Activated T-cell treated with anti-CD3 and anti-CD28 coated beads, Interleukin-2, amount 50 U/mL, for 4 hours (primary cell): Measurements from ENCODE around the gene ACTN4. TPM values are rescaled to one million over a fixed set of nuclear protein-coding genes. Genes with fewer than 3 reads are reported as not detected.
A peak's percentile ranks its signal among the peaks of the same experiment; 100 is the strongest.

ENCODE experiments used
- ATAC-seq, 2 donors: fragments of 200-7000 bp; cut with Tn5 transposase; one replicate each; pipeline ENCODE4 v1.10.0; 2021
- DNase-seq: peaks from one replicate; pipeline ENCODE4 v3.0.0-alpha.2; 2020
- H3K27me3 Mint-ChIP-seq: one replicate; pipeline ENCODE4 v1.8.0; 2021; ENCODE audit warnings: low read depth, mixed read lengths
- H3K36me3 Mint-ChIP-seq: one replicate; pipeline ENCODE4 v1.8.0; 2022; ENCODE audit warnings: mixed read lengths; ENCODE audit not compliant: insufficient read depth
- H3K4me1 Mint-ChIP-seq: one replicate; pipeline ENCODE4 v1.8.0; 2021; ENCODE audit warnings: low read depth, mixed read lengths
- H3K4me3 Mint-ChIP-seq: one replicate; pipeline ENCODE4 v1.8.0; 2021; ENCODE audit warnings: mild to moderate bottlenecking, moderate library complexity, mixed read lengths
- H3K9me3 Mint-ChIP-seq: one replicate; pipeline ENCODE4 v1.8.0; 2021; ENCODE audit warnings: mixed read lengths
- total RNA-seq, 3 donors: library from RNA; stranded (reverse); gene quantifications; one replicate each; pipeline ENCODE4 v1.2.1, GENCODE V29; 2021

The ACTN4 gene
- total RNA-seq, 3 donors from 2014 or later: 215 to 233 (median 230) TPM

- no peak for DNase-seq
- no peak for ATAC-seq
- Mint-ChIP-seq H3K9me3 (no peaks in the 10 kb centered on the region), H3K4me1 (peaks cover 66% of the 10 kb centered on the region), H3K36me3 (peaks cover 10% of the 10 kb centered on the region), H3K4me3 (no peak overlapping the region), H3K27me3 (no peaks in the 10 kb centered on the region)
Measured at GRCh38 chr19:38697197-38697596, 49.7 kb downstream of the ACTN4 start.

DNA sequence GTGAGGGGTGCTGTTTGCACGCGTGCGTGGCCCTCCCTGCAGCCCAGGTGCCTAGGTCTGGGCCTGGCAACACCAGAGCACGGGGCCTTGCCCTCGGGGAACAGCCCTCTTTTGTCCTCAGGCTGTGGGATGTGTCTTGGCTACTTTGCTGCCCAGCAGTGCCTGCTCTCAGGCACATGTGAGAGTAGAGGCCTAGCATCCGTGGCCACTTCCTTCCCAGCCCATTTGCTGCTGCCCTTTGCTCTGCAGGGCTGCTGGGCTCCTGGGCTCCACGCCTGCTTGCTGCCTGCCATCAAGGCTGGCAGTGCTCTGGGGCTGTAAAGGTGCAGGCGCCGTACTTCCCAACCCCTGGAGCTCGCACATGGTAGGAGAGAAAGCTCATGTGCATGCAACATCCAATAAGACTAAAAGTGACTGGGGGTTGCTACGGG lies 50.2 kb downstream of the ACTN4 start:
- Mint-ChIP-seq H3K4me3 (no peak overlapping the region), H3K4me1 (peaks cover 62% of the 10 kb centered on the region), H3K9me3 (no peaks in the 10 kb centered on the region), H3K36me3 (peaks cover 8% of the 10 kb centered on the region), H3K27me3 (no peaks in the 10 kb centered on the region)
- ATAC-seq (no peak), DNase-seq (no peak)

- no peak for DNase-seq
- Mint-ChIP-seq H3K27me3 (no peaks in the 10 kb centered on the region), H3K36me3 (peaks cover 8% of the 10 kb centered on the region), H3K4me1 (peaks cover 55% of the 10 kb centered on the region), H3K4me3 (no peak overlapping the region), H3K9me3 (no peaks in the 10 kb centered on the region)
- no peak for ATAC-seq
Measured at GRCh38 chr19:38698225-38699026, 51.0 kb downstream of the ACTN4 start.

GRCh38 chr19:38699027-38699346 lies 51.5 kb downstream of the ACTN4 start:
- DNase-seq: no peak
- Mint-ChIP-seq H3K36me3 (peaks cover 10% of the 10 kb centered on the region), H3K4me1 (peaks cover 50% of the 10 kb centered on the region), H3K4me3 (no peak overlapping the region), H3K9me3 (no peaks in the 10 kb centered on the region), H3K27me3 (no peaks in the 10 kb centered on the region)
- peak; percentile 18 to 32 for ATAC-seq

GRCh38 chr19:38699647-38700349 lies 52.3 kb downstream of the ACTN4 start:
- no peak overlapping the region for H3K4me3 Mint-ChIP-seq
- H3K36me3 Mint-ChIP-seq: peaks cover 15% of the 10 kb centered on the region
- H3K27me3 Mint-ChIP-seq: no peaks in the 10 kb centered on the region
- peaks cover 44% of the 10 kb centered on the region for H3K4me1 Mint-ChIP-seq
- no peak for DNase-seq
- no peaks in the 10 kb centered on the region for H3K9me3 Mint-ChIP-seq
- ATAC-seq: no peak

DNA sequence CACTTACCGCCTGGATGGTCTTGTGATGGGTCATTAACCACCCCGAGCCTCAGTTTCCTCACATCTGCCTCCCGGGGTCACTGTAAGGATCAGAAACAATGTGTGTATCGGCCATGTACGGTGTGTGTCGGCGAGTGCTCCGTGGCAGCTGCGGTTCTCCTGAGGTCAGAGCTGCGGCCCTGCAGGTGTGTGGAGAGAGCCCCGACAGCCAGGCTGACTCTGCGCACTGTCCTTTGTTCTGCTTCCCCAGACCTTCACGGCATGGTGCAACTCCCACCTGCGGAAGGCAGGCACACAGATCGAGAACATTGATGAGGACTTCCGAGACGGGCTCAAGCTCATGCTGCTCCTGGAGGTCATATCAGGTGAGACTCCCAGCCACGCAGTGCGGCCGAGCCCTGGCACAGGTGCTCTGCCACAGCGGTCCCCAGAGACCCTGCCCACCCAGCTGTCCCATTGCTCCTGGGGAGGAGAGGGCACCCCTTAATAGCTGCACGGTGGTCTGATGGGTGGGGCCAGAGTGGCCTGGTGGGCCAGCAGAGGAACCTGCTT lies 53.0 kb downstream of the ACTN4 start:
- DNase-seq (no peak), ATAC-seq (no peak)
- no peaks in the 10 kb centered on the region for H3K9me3 Mint-ChIP-seq
- peaks cover 15% of the 10 kb centered on the region for H3K36me3 Mint-ChIP-seq
- no peaks in the 10 kb centered on the region for H3K27me3 Mint-ChIP-seq
- H3K4me3 Mint-ChIP-seq: no peak overlapping the region
- peaks cover 37% of the 10 kb centered on the region for H3K4me1 Mint-ChIP-seq

DNA sequence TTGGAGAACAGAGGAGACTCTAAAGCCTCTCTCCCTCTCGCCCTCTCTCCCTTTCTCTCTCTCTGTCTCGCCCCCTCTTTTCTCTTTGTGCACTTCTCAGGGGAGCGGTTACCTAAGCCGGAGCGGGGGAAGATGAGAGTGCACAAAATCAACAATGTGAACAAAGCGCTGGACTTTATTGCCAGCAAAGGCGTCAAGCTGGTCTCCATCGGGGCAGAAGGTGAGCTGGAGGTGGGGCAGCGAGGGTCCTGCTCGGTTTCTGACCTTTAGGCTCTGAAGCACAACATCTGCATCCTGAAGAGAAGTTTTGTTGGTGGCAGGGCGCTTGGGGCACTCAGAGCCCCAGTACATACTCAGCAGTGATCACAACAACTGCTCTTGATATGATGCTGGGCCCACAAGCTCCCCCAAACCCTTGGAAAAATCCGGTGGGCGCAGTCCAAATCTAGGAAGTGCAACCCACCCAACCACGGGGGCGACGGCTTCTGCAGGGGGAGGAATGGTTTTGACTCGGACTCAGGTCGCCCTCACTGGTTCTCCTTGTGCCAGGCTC lies 53.5 kb downstream of the ACTN4 start:
- DNase-seq (no peak), ATAC-seq (no peak)
- H3K36me3 Mint-ChIP-seq: peaks cover 16% of the 10 kb centered on the region

DNA sequence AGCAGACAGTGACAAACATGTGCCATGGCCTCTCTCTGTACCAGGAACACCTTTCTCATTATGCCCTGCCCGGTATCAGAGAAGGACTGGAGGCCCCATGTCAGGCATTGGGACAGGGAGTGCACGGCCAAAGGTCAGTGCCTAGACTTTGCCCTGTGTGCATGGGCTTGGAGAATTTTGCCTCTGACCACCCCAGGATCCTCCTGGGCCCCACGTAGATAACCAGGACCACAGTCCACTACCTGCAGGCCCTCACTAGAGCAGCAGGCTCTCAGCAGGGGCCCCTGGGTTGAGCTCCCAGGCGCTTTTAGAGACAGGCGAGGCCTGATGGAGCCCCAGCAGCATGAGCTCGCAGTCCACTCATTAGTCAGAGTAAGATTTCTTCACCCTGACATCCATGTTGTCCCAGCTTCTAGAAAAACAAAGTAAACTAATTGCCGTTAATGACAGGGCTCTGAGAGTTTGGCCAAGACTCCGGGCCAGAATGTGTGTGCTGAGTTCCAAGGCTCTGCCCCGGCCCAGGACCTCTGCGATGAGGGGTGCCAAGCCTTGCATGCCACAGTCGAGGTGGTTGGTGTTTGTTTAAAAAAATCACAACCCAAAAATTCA lies 54.1 kb downstream of the ACTN4 start:
- H3K4me1 Mint-ChIP-seq: peaks cover 27% of the 10 kb centered on the region
- DNase-seq: no peak
- H3K9me3 Mint-ChIP-seq: no peaks in the 10 kb centered on the region
- ATAC-seq: no peak
- no peak overlapping the region for H3K4me3 Mint-ChIP-seq
- peaks cover 17% of the 10 kb centered on the region for H3K36me3 Mint-ChIP-seq
- H3K27me3 Mint-ChIP-seq: no peaks in the 10 kb centered on the region

More for the DNA sequence above, 53.5 kb downstream of the ACTN4 start:
- Mint-ChIP-seq H3K9me3 (no peaks in the 10 kb centered on the region), H3K4me3 (no peak overlapping the region), H3K4me1 (peaks cover 32% of the 10 kb centered on the region), H3K27me3 (no peaks in the 10 kb centered on the region)

DNA sequence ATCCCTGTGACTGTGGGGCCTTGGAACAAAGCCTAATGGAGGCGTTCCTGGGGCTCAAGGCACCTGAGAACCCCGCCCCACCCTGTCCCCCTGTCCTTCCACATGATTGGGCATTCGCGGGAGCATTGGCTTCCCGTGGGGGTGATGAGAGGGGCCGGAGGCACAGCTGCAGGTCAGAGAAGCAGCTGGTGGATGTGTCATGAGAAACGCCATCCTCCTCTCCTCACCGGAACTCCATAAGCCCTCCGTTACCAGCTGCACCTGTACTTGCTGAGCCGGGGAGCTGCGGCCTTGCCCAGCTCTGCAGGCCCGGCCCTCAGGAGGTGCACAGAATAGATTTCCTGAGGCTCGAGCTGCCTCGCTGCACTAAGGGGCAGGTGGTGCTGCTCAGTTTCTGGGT lies 54.8 kb downstream of the ACTN4 start:
- Mint-ChIP-seq H3K9me3 (no peaks in the 10 kb centered on the region), H3K27me3 (no peaks in the 10 kb centered on the region), H3K4me3 (no peak overlapping the region), H3K36me3 (peaks cover 20% of the 10 kb centered on the region), H3K4me1 (peaks cover 20% of the 10 kb centered on the region)
- no peak for DNase-seq
- ATAC-seq: no peak

GRCh38 chr19:38703509-38703908 lies 56.1 kb downstream of the ACTN4 start:
- peaks cover 25% of the 10 kb centered on the region for H3K36me3 Mint-ChIP-seq
- DNase-seq (no peak), ATAC-seq (no peak)
- H3K27me3 Mint-ChIP-seq: no peaks in the 10 kb centered on the region
- no peak overlapping the region for H3K4me3 Mint-ChIP-seq
- no peaks in the 10 kb centered on the region for H3K9me3 Mint-ChIP-seq
- H3K4me1 Mint-ChIP-seq: peaks cover 11% of the 10 kb centered on the region

DNA sequence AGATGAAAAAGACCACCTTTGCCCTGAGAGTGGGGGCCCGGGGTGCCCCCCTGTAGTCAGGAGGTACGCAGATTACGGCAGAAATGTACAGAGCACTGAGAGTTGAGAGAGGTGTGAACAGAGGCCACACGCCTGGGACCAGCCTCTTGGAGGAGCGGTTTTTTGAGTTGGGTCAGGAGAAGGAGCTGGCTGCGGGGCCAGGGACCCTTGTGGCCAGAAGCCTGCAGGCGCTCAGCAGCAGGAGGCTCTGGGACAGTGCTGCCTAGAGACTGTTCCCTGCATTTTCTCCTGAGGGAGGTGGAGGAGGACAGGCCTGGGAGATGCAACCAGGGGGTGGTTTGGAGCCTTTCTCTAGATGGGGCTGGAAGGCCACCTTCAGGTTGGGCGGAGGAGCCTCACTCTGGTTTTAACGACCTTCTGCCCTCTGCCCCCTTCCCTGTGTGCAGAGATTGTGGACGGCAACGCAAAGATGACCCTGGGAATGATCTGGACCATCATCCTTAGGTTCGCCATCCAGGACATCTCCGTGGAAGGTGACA lies 57.1 kb downstream of the ACTN4 start:
- Mint-ChIP-seq H3K27me3 (no peaks in the 10 kb centered on the region), H3K9me3 (no peaks in the 10 kb centered on the region), H3K36me3 (peaks cover 25% of the 10 kb centered on the region), H3K4me1 (peaks cover 4% of the 10 kb centered on the region), H3K4me3 (no peak overlapping the region)
- ATAC-seq: no peak
- DNase-seq: no peak

DNA sequence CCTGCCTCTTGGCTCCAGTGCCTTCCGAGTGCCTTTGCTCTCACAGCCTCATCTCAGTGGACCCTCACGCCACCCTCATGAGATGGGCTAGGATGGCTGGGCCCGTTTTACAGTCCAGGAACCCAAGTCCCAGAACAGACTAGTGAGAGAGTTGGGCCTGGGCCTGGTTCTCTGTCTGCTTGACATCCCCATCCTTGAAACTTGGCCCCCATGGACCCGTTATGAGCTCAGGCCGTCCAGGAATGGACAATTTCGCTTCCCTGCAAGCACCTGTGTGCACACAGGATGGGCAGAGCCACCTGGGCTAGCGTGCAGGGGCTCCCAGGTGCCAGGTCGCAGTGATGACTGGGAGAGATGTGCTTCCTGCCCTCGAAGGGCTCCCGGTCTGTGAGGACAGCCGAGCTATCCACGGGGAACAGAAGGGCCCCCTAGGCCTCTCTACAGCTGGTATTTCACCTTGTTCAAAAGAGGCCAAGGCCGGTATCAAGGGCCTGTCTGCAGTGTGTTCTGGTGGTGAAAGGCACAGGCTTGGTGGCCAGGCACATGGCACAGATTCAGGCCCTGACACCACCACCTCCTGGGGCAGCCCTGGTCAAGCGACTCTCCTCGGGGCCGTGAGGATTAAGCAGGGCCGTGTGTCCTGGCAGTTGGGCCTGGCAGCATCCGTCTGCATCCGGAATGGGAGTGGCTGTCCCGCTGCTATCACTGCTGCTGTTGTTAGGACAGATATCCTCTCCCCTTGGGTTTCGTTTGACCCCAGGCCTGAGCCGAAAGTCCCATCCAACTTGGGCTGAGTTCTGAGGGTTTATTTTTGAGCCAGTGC lies 58.0 kb downstream of the ACTN4 start:
- DNase-seq: no peak
- H3K36me3 Mint-ChIP-seq: peaks cover 22% of the 10 kb centered on the region
- no peaks in the 10 kb centered on the region for H3K9me3 Mint-ChIP-seq
- no peak for ATAC-seq
- H3K4me1 Mint-ChIP-seq: peaks cover 2% of the 10 kb centered on the region
- H3K4me3 Mint-ChIP-seq: no peak overlapping the region
- H3K27me3 Mint-ChIP-seq: no peaks in the 10 kb centered on the region

DNA sequence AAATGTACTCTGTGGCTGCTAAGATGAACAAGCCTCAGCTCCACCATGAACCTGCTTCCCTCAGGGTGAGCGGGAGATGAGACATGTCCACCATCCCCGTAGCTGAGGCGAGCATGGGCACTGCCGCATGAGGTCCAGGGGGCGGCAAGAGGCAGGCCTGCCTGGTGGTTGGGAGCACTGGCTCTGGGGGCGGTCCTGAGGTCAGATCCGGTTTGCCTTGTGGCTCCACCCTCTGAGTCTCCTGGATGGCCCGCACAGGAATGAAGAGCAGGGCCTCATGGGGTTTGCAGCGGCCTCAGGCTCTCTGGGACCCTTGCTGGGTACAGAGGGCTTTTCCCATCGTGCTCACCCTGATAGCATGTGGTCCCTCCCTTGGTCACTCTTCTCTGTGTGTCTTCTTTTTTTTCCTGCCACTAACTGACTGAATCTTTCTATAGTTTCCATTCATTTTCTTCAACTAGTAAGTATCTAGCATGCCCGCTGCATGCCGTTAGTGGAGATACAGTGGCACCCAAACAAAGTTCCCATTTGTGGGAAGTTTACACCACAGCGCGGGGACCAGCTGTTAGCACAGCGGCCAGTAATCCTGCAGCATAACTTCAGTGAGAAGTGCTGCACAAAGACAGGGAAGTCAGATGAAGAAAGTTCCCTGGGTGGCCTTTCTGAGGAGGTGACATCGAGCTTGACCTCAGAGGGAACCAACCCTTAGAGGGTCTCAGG lies 59.5 kb downstream of the ACTN4 start:
- Mint-ChIP-seq H3K9me3 (no peaks in the 10 kb centered on the region), H3K36me3 (peaks cover 24% of the 10 kb centered on the region), H3K4me3 (no peak overlapping the region), H3K27me3 (no peaks in the 10 kb centered on the region), H3K4me1 (peaks cover 2% of the 10 kb centered on the region)
- no peak for ATAC-seq
- no peak for DNase-seq
